K562 (cell line): ENCODE measurements around the gene THADA. TPM values are rescaled to one million over a fixed set of nuclear protein-coding genes. Genes with fewer than 3 reads are reported as not detected.
A peak's percentile ranks its signal among the peaks of the same experiment; 100 is the strongest.

ENCODE experiments used
- ATAC-seq: fragments of 200-7000 bp; cut with Tn5 transposase; 3 replicates; pipeline ENCODE4 v1.9.1; 2020; ENCODE audit warnings: moderate library complexity
- BruUV-seq: library from RNA; stranded (reverse); fragments of 400-500 nt; replicated peaks from 2 replicates; lab custom pipeline; 2021; lab: Mats Ljungman, UMichigan
- CTCF ChIA-PET: fragments of 300-600 bp; formaldehyde crosslinking; extraction: SDS; loops from one replicate; lab custom pipeline; 2021; ENCODE audit warnings: low intra/inter-chr PET ratio; lab: Yijun Ruan, JAX
- POLR2A ChIA-PET: fragments of 300-600, 350-650 bp; sonication (Branson Sonifier 250); formaldehyde crosslinking; extraction: SDS; loops from one replicate; lab custom pipeline; 2021; ENCODE audit warnings: antibody characterized with exemption, inconsistent platforms; lab: Yijun Ruan, JAX
- DNase-seq, 4 experiments: peaks; one replicate each; pipeline versions ENCODE4 v3.0.0 to v3.0.0-alpha.2; 2011 to 2018; ENCODE audit warnings: low spot score in 3 of 4, mixed read lengths in 3 of 4; ENCODE audit errors: extremely low read depth in 1 of 4
- FAIRE-seq: peaks from 2 replicates; lab custom pipeline; 2011; peaks lifted over from hg19 to GRCh38; lab: Jason Lieb, UNC
- H2AFZ ChIP-seq: 2 replicates; pipeline ENCODE4 v1.6.0; 2011; ENCODE audit warnings: low read depth, low read length, control low read depth, inconsistent platforms
- H3K27ac ChIP-seq: fragments of 200-600 bp; 3 replicates; pipeline ENCODE4 v1.8.0; 2011; ENCODE audit warnings: low read depth, mild to moderate bottlenecking, control low read depth, inconsistent platforms, low read length, moderate library complexity, mixed read lengths; ENCODE audit errors: extremely low read depth
- H3K27me3 ChIP-seq, 2 experiments: fragments of 300-600 bp in 1 of 2; 2 replicates in 1 of 2; 3 replicates in 1 of 2; pipeline versions ENCODE4 v1.6.0 to v1.8.0; 2011; ENCODE audit warnings: inconsistent platforms in 2 of 2, low read length in 2 of 2, mild to moderate bottlenecking in 1 of 2, mixed read lengths in 1 of 2, moderate library complexity in 1 of 2; ENCODE audit not compliant: control insufficient read depth in 2 of 2, insufficient read depth in 2 of 2
- H3K36me3 ChIP-seq: fragments of 300-600 bp; 3 replicates; pipeline ENCODE4 v1.8.0; 2011; ENCODE audit warnings: mild to moderate bottlenecking, low read length, inconsistent platforms; ENCODE audit not compliant: control insufficient read depth, insufficient read depth
- H3K4me1 ChIP-seq, 2 experiments: fragments of 200-600 bp in 1 of 2; replicated peaks in 1 of 2; 2 replicates in 1 of 2; 3 replicates in 1 of 2; pipeline versions ENCODE4 v1.5.1 to v1.8.0; 2011; ENCODE audit warnings: inconsistent platforms in 2 of 2, low read length in 2 of 2, mild to moderate bottlenecking in 1 of 2, mixed read lengths in 1 of 2, moderate library complexity in 1 of 2; ENCODE audit not compliant: control insufficient read depth in 2 of 2, insufficient read depth in 2 of 2
- H3K4me2 ChIP-seq: 2 replicates; pipeline ENCODE4 v1.6.1; 2011; ENCODE audit warnings: low read length, control low read depth, inconsistent platforms, mixed read lengths; ENCODE audit not compliant: insufficient read depth
- H3K4me3 ChIP-seq: fragments of 200-600 bp; sonication (generic), shearing (Covaris generic); 2 replicates; pipeline ENCODE4 v1.5.1; 2016; ENCODE audit warnings: control low read depth, inconsistent platforms
- H3K79me2 ChIP-seq: fragments of 200-600 bp; 3 replicates; pipeline ENCODE4 v1.8.0; 2011; ENCODE audit warnings: low read length, inconsistent platforms; ENCODE audit not compliant: control insufficient read depth, insufficient read depth
- H3K9ac ChIP-seq, 2 experiments: 2 replicates each; pipeline versions ENCODE4 v1.6.0 to v1.6.1; 2011; ENCODE audit warnings: low read depth in 2 of 2, low read length in 2 of 2, control low read depth in 1 of 2, inconsistent platforms in 1 of 2, mild to moderate bottlenecking in 1 of 2, mixed read lengths in 1 of 2; ENCODE audit not compliant: insufficient read depth in 1 of 2
- H3K9me1 ChIP-seq: one replicate; pipeline ENCODE4 v1.6.0; 2011; ENCODE audit warnings: inconsistent platforms, mild to moderate bottlenecking, low read length, moderate library complexity; ENCODE audit not compliant: control insufficient read depth, insufficient read depth
- H3K9me3 ChIP-seq: replicated peaks from 2 replicates; pipeline ENCODE4 v1.5.1; 2011; ENCODE audit warnings: low read depth, low read length, inconsistent platforms; ENCODE audit not compliant: control insufficient read depth, insufficient read depth
- H4K20me1 ChIP-seq: replicated peaks from 2 replicates; pipeline ENCODE4 v1.6.1; 2011; ENCODE audit warnings: low read length, inconsistent platforms, mixed read lengths; ENCODE audit not compliant: control insufficient read depth, insufficient read depth
- BACH1 ChIP-seq: fragments of 200-800 bp; sonication (Bioruptor generic); IDR thresholded peaks from 2 replicates; pipeline ENCODE4 v1.6.1; 2016; ENCODE audit warnings: missing genetic modification characterization, missing compliant biosample characterization
- BCL6 ChIP-seq: fragments of 250-450 bp; sonication (Bioruptor Pico); IDR thresholded peaks from 2 replicates; pipeline ENCODE4 v1.4.0; 2020
- BHLHE40 ChIP-seq: IDR thresholded peaks from 2 replicates; pipeline ENCODE4 v1.6.1; 2011; ENCODE audit warnings: low read length, improper control_type of control experiment
- GATA2 ChIP-seq: sonication (generic); formaldehyde crosslinking; IDR thresholded peaks from 2 replicates; pipeline ENCODE4 v1.4.0; 2020; ENCODE audit warnings: mild to moderate bottlenecking, missing genetic modification reagents
- HMGN3 ChIP-seq: IDR thresholded peaks from 2 replicates; pipeline ENCODE4 v1.6.1; 2011; ENCODE audit warnings: borderline replicate concordance, low read depth, mild to moderate bottlenecking, mixed read lengths, low read length; ENCODE audit not compliant: insufficient read length; ENCODE audit errors: extremely low read depth
- SIN3B ChIP-seq: fragments of 450-650 bp; IDR thresholded peaks from 2 replicates; pipeline ENCODE4 v1.6.1; 2017; ENCODE audit warnings: low read depth, mild to moderate bottlenecking, moderate library complexity
- SMAD3 ChIP-seq: fragments of 450-650 bp; formaldehyde crosslinking; conservative IDR thresholded peaks from 2 replicates; pipeline ENCODE4 v1.4.0; 2020; ENCODE audit warnings: mild to moderate bottlenecking
- ZBTB12 ChIP-seq: fragments of 250-450 bp; sonication (Bioruptor Pico); IDR thresholded peaks from 2 replicates; pipeline ENCODE4 v1.4.0; 2020
- ZNF407 ChIP-seq: fragments of 450-650 bp; IDR thresholded peaks from 2 replicates; pipeline ENCODE4 v1.6.1; 2016; ENCODE audit warnings: low read depth
- ZNF41 ChIP-seq: fragments of 250-450 bp; sonication (Bioruptor Pico); conservative IDR thresholded peaks from 2 replicates; pipeline ENCODE4 v1.4.0; 2020; ENCODE audit warnings: mild to moderate bottlenecking
- ZNF449 ChIP-seq: fragments of 250-450 bp; sonication (Bioruptor Pico); IDR thresholded peaks from 2 replicates; pipeline ENCODE4 v1.8.0; 2022; ENCODE audit warnings: moderate library complexity, mild to moderate bottlenecking, inconsistent platforms
- ZNF644 ChIP-seq: fragments of 200-800 bp; sonication (Bioruptor generic); IDR thresholded peaks from 2 replicates; pipeline ENCODE4 v1.6.1; 2016; ENCODE audit warnings: low read depth, missing genetic modification characterization, missing compliant biosample characterization
- WGBS: fragments of 100-300 bp; shearing (Covaris generic); methylation state at CpG from one replicate; pipeline ENCODE4 v1.1.6; 2016; ENCODE audit warnings: low coverage, mixed read lengths; ENCODE audit not compliant: insufficient coverage; ENCODE audit errors: missing lambda C conversion rate; 5-methylcytosine and 5-hydroxymethylcytosine counted together
- in situ Hi-C: fragments of 300-500 bp; cut with MboI; formaldehyde crosslinking; loops from 4 replicates; pipeline ENCODE4 v1.15.0; 2018; ENCODE audit warnings: inconsistent platforms, mixed read lengths
- intact Hi-C: fragments of 100-400 bp; cut with micrococcal nuclease; formaldehyde crosslinking; loops from 2 replicates; pipeline ENCODE4 v1.14.2; 2022
- polyA plus RNA-seq, 8 experiments: library from polyadenylated mRNA; depleted of rRNA in 4 of 8; stranded (reverse) in 5 of 8; unstranded in 3 of 8; fragments of >200 nt; fragmentation: Nextera tagmentation in 2 of 8; fragmentation: Illumina TruSeq in 1 of 8; extraction: Ambion mirVana in 2 of 8; extraction: Trizol in 1 of 8; gene quantifications; 2 replicates each; pipeline versions ENCODE4 v1.2.1 to v1.2.3, GENCODE V29; 2011 to 2014; ENCODE audit warnings: inconsistent platforms in 1 of 8, missing spikeins in 1 of 8
- total RNA-seq, 7 experiments: library from RNA; depleted of rRNA in 6 of 7; stranded (reverse); fragments of >200 nt in 6 of 7; fragmentation: Illumina TruSeq in 2 of 7; extraction: Trizol in 2 of 7; gene quantifications; 2 replicates each; pipeline versions ENCODE4 v1.2.1 to v1.2.3, GENCODE V29; 2011 to 2021; ENCODE audit warnings: low replicate concordance in 1 of 7

Gene THADA
- total and polyA plus RNA-seq, 9 of the 15 experiments (the other 6 are each of a cell fraction or from before 2014, with no cell fraction given): 17.8 to 34.7 (median 31.9) TPM

- in situ Hi-C loops (no loop called here), intact Hi-C loops (no loop called here)
- Histone ChIP-seq H3K9me1 (no peaks in the 10 kb centered on the region), H3K27ac (no peak overlapping the region), H3K79me2 (no peaks in the 10 kb centered on the region), H3K4me2 (no peak overlapping the region), H3K27me3 (no peaks in the 10 kb centered on the region), H3K4me1 (peaks cover 10% of the 10 kb centered on the region in 2 experiments; a peak in 3 of 5 replicates), H3K4me3 (no peak overlapping the region), H4K20me1 (0 out of 2 replicates have a peak, but pooled peaks cover 3% of the 10 kb centered on the region), H3K9me3 (no peaks in the 10 kb centered on the region), H3K36me3 (peaks cover 5% of the 10 kb centered on the region; the same call in 1 of the 3 replicates), H2AFZ (no peak overlapping the region), H3K9ac (no peak overlapping the region)
- 65% methylated on average over 6 of the region's 7 CpGs for WGBS
- ChIA-PET POLR2A (interaction anchor here (0.9 to 1.9 kb wide), 3 partner anchors 10 to 17 kb away, joined by 3 to 6 read pairs (median 3); no protein-coding TSS in a partner anchor), CTCF (no interaction called here)
- ATAC-seq (no peak), DNase-seq (no peak), FAIRE-seq (no peak)
- BruUV-seq: no TSS peak
- TF ChIP-seq HMGN3 (no peak), SIN3B (no peak), ZNF644 (tag) (peak; percentile 58; the same call in 1 of the 2 replicates), ZNF41 (peak; percentile 28; the same call in 1 of the 2 replicates), ZBTB12 (CRISPR knock-in tag) (0 out of 2 replicates have a peak, but pooled peaks have one; percentile 27), BACH1 (tag) (0 out of 2 replicates have a peak, but pooled peaks have one; percentile 20), BHLHE40 (peak; percentile 11; the same call in 1 of the 2 replicates), BCL6 (CRISPR knock-in tag) (0 out of 2 replicates have a peak, but pooled peaks have one; percentile 51), ZNF449 (CRISPR knock-in tag) (0 out of 2 replicates have a peak, but pooled peaks have one; percentile 14), GATA2 (CRISPR knock-in tag) (no peak), SMAD3 (CRISPR knock-in tag) (0 out of 2 replicates have a peak, but pooled peaks have one; percentile 35), ZNF407 (no peak)
Observed at GRCh38 chr2:43267381-43267780, 328.5 kb downstream of the THADA start.
